ENCODE data around the gene DEFB124. TPM values are rescaled to one million over a fixed set of nuclear protein-coding genes. Genes with fewer than 3 reads are reported as not detected.
"Not testable (repeated sequence)": the region's sequence is repeated elsewhere in the genome, so short reads cannot be mapped to it uniquely, and the experiment has no call there.

Gene DEFB124
- total and polyA plus RNA-seq, 2 experiments from 2014 or later: not detected

- no peak overlapping the region for H3K4me3 ChIP-seq
- no peak overlapping the region for H3K27ac ChIP-seq
- no peaks in the 10 kb centered on the region for H3K4me1 ChIP-seq (ENCODE audit: low read depth)
- DNase-seq (ENCODE audit: low read depth in 1 of 2, low spot score in 1 of 2): no peak
- no peaks in the 10 kb centered on the region for H3K27me3 ChIP-seq
- no peaks in the 10 kb centered on the region for H3K36me3 ChIP-seq
- H3K9me3 ChIP-seq (ENCODE audit: low read depth): no peaks in the 10 kb centered on the region
- TF ChIP-seq, protein P1, sequence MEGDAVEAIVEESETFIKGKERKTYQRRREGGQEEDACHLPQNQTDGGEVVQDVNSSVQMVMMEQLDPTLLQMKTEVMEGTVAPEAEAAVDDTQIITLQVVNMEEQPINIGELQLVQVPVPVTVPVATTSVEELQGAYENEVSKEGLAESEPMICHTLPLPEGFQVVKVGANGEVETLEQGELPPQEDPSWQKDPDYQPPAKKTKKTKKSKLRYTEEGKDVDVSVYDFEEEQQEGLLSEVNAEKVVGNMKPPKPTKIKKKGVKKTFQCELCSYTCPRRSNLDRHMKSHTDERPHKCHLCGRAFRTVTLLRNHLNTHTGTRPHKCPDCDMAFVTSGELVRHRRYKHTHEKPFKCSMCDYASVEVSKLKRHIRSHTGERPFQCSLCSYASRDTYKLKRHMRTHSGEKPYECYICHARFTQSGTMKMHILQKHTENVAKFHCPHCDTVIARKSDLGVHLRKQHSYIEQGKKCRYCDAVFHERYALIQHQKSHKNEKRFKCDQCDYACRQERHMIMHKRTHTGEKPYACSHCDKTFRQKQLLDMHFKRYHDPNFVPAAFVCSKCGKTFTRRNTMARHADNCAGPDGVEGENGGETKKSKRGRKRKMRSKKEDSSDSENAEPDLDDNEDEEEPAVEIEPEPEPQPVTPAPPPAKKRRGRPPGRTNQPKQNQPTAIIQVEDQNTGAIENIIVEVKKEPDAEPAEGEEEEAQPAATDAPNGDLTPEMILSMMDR (IDR thresholded peaks at IDR 0.05; ENCODE audit: low read depth, low read length): no peak
These were observed 33.8 kb upstream of the DEFB124 start for GRCh38 chr20:31508517-31509244.

DNA sequence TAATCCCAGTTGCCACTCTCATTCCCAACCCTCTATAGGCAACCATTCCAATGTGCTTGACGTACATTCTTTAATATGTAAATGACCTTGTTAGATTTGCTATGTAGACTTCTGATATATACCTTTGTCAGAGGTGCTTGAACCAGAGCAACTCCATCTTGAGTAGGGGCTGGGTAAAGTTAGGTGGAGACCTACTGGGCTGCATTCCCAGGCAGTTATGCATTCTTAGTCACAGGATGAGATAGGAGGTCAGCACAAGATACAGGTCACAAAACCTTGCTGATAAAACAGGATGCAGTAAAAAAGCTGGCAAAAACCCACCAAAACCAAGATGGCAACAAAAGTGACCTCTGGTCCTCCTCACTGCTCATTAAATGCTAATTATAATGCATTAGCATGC, 31.0 kb upstream of the DEFB124 start:
- Histone ChIP-seq H3K4me3 (no peak overlapping the region), H3K9me3 (ENCODE audit: low read depth) (no peaks in the 10 kb centered on the region), H3K27ac (no peak overlapping the region), H3K36me3 (no peaks in the 10 kb centered on the region), H3K27me3 (no peaks in the 10 kb centered on the region), H3K4me1 (ENCODE audit: low read depth) (no peaks in the 10 kb centered on the region)
- no peak for DNase-seq (ENCODE audit: low read depth in 1 of 2, low spot score in 1 of 2)
- TF ChIP-seq, protein P1 (IDR thresholded peaks at IDR 0.05; ENCODE audit: low read depth, low read length): no peak

- not testable (repeated sequence) for H3K27ac ChIP-seq
- TF ChIP-seq, protein P1 (IDR thresholded peaks at IDR 0.05; ENCODE audit: low read depth, low read length): peak; percentile 83
These were observed 28.2 kb upstream of the DEFB124 start for GRCh38 chr20:31502884-31503673.

GRCh38 chr20:31500527-31500926, 25.6 kb upstream of the DEFB124 start:
- DNase-seq (ENCODE audit: low read depth in 1 of 2, low spot score in 1 of 2): no peak
- Histone ChIP-seq H3K4me3 (no peak overlapping the region), H3K4me1 (ENCODE audit: low read depth) (no peaks in the 10 kb centered on the region), H3K27ac (no peak overlapping the region), H3K27me3 (no peaks in the 10 kb centered on the region), H3K9me3 (ENCODE audit: low read depth) (no peaks in the 10 kb centered on the region), H3K36me3 (no peaks in the 10 kb centered on the region)
- TF ChIP-seq, protein P1 (IDR thresholded peaks at IDR 0.05; ENCODE audit: low read depth, low read length): no peak

More at GRCh38 chr20:31502884-31503673, 28.2 kb upstream of the DEFB124 start:
- H3K36me3 ChIP-seq; H3K9me3 ChIP-seq (ENCODE audit: low read depth); H3K27me3 ChIP-seq; H3K4me3 ChIP-seq; H3K4me1 ChIP-seq (ENCODE audit: low read depth): not testable (repeated sequence)
- peak; percentile 74 to 87 for DNase-seq (ENCODE audit: low read depth in 1 of 2, low spot score in 1 of 2)

GRCh38 chr20:31497838-31498540, 23.1 kb upstream of the DEFB124 start:
- H3K27ac ChIP-seq: no peak overlapping the region
- no peaks in the 10 kb centered on the region for H3K9me3 ChIP-seq (ENCODE audit: low read depth)
- H3K36me3 ChIP-seq: no peaks in the 10 kb centered on the region
- H3K4me3 ChIP-seq: no peak overlapping the region
- TF ChIP-seq, protein P1 (IDR thresholded peaks at IDR 0.05; ENCODE audit: low read depth, low read length): no peak
- DNase-seq (ENCODE audit: low read depth in 1 of 2, low spot score in 1 of 2): peak in 1 of 2 donors; percentile 90
- no peaks in the 10 kb centered on the region for H3K27me3 ChIP-seq
- no peaks in the 10 kb centered on the region for H3K4me1 ChIP-seq (ENCODE audit: low read depth)
